GM15510 (cell line): ENCODE measurements around the gene ALG1.
A peak's percentile ranks its signal among the peaks of the same experiment; 100 is the strongest.

Source experiments
- POLR2A ChIP-seq: IDR thresholded peaks from 3 replicates; pipeline ENCODE4 v1.6.1; 2011; ENCODE audit warnings: borderline replicate concordance; ENCODE audit not compliant: insufficient read length; ENCODE audit errors: extremely low read depth

Gene ALG1

GRCh38 chr16:5064915-5065314, 6.7 kb upstream of the ALG1 start:
- TF ChIP-seq POLR2A: no peak

GRCh38 chr16:5065326-5065725, 6.3 kb upstream of the ALG1 start:
- no peak for TF ChIP-seq POLR2A

- TF ChIP-seq POLR2A: no peak
Measured at GRCh38 chr16:5065813-5066212, 5.8 kb upstream of the ALG1 start, which contains the start of gene C16orf89. Gene C16orf89, minus strand, starts transcription at chr16:5065956. Its CDS starts 48 bp downstream, at chr16:5065908.

GRCh38 chr16:5066511-5066910, 5.1 kb upstream of the ALG1 start:
- no peak for TF ChIP-seq POLR2A

GRCh38 chr16:5069048-5069447, 2.6 kb upstream of the ALG1 start:
- no peak for TF ChIP-seq POLR2A

- TF ChIP-seq POLR2A: no peak
Measured at GRCh38 chr16:5069854-5070253, 1.8 kb upstream of the ALG1 start.

- no peak for TF ChIP-seq POLR2A
Measured at GRCh38 chr16:5070431-5071186, 1.0 kb upstream of the ALG1 start.

GRCh38 chr16:5071341-5071680, 332 bp upstream of the ALG1 start:
- no peak for TF ChIP-seq POLR2A

- no peak for TF ChIP-seq POLR2A
Measured at GRCh38 chr16:5072334-5073278, 963 bp downstream of the ALG1 start.

- no peak for TF ChIP-seq POLR2A
Measured at GRCh38 chr16:5073279-5073629, 1.6 kb downstream of the ALG1 start.

- TF ChIP-seq POLR2A: no peak
Measured at GRCh38 chr16:5075637-5076036, 4.0 kb downstream of the ALG1 start.

GRCh38 chr16:5077304-5077703, 5.7 kb downstream of the ALG1 start:
- no peak for TF ChIP-seq POLR2A

- no peak for TF ChIP-seq POLR2A
Measured at GRCh38 chr16:5078626-5079025, 7.0 kb downstream of the ALG1 start.

- peak; percentile 44 for TF ChIP-seq POLR2A
Measured at GRCh38 chr16:5097470-5098220, 26.0 kb downstream of the ALG1 start, which contains the start of gene EEF2KMT. Gene EEF2KMT, minus strand, starts transcription at chr16:5097795. Its CDS starts 56 bp downstream, at chr16:5097739.
